Endothelial cell of hepatic sinusoid (primary cell): ENCODE data around the gene HOXD8.

ENCODE experiments used
- in situ Hi-C: cut with HindIII; loops from 2 replicates; pipeline ENCODE4 v1.10.0; 2017; ENCODE audit warnings: low sequenced_read_pairs

The HOXD8 gene

DNA sequence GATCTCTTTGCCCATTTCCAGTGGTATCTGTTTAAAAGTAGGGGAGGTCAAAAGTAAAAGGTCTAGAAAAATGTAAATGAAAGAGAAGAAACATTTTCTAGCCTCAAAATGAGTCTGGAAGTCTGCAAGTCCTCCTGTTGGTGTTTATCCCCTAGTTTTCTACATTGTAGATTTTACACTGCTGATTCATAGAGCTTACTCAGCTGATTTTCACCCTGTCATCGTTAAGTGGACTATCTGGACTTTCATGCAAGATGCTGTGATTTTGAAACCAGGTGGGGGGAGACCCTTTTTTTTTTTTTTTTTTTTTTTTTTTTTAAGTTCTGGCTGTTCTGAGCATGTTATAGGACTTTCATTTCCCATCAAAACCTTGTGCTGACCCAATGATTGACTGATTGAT, 37.9 kb downstream of the HOXD8 start:
- in situ Hi-C loops: no loop called here

GRCh38 chr2:176169181-176169580, 39.7 kb downstream of the HOXD8 start:
- in situ Hi-C loops: no loop called here

DNA sequence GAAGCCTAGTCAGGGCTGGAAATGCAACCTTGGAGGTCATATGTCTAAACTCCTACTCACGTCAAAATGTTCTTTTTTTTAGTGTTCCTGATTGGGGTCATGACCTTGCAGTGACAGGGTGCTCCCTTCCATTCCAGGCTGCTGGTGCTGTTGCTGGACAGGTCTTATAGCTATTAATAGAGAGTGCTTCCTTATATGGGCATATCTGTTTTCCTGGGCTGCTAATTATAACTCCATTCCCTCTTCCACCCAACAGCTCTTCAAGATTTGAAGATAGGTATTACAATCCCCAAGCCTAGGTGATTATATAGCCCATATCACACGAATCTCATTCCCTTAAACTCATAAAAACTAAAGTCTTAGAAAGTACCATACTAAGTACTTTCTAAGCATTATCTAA, 40.2 kb downstream of the HOXD8 start:
- in situ Hi-C loops: no loop called here

GRCh38 chr2:176170602-176171305, 41.2 kb downstream of the HOXD8 start:
- in situ Hi-C loops: no loop called here

- in situ Hi-C loops: no loop called here
Observed at GRCh38 chr2:176171351-176172006, 42.0 kb downstream of the HOXD8 start.

GRCh38 chr2:176172007-176172894, 42.7 kb downstream of the HOXD8 start:
- in situ Hi-C loops: no loop called here

- in situ Hi-C loops: no loop called here
Observed at GRCh38 chr2:176172895-176173566, 43.5 kb downstream of the HOXD8 start.

- in situ Hi-C loops: no loop called here
Observed at GRCh38 chr2:176173567-176174381, 44.3 kb downstream of the HOXD8 start.

DNA sequence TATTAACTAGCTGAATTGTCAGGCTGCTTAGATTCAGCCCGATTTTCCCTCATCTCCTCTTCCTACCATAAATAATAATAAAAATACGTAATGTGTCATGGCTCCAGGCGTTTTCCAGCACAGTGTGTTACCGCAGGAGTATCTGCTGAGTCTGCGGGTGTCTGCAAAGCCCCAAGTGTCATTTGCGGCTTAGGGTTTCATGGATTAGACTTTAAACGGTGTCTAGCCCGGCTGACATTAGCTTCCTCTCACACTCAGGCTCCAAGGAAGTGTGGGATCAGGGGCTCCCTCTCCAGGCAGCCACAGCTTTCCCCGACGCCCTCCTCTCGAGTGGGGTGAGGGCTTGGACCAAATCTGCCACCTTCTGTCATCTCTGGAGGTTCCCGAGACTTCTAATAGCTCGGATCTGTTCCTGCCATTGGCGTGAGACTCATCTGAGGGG, 44.9 kb downstream of the HOXD8 start:
- in situ Hi-C loops: no loop called here

GRCh38 chr2:176174824-176175708, 45.6 kb downstream of the HOXD8 start:
- in situ Hi-C loops: no loop called here

DNA sequence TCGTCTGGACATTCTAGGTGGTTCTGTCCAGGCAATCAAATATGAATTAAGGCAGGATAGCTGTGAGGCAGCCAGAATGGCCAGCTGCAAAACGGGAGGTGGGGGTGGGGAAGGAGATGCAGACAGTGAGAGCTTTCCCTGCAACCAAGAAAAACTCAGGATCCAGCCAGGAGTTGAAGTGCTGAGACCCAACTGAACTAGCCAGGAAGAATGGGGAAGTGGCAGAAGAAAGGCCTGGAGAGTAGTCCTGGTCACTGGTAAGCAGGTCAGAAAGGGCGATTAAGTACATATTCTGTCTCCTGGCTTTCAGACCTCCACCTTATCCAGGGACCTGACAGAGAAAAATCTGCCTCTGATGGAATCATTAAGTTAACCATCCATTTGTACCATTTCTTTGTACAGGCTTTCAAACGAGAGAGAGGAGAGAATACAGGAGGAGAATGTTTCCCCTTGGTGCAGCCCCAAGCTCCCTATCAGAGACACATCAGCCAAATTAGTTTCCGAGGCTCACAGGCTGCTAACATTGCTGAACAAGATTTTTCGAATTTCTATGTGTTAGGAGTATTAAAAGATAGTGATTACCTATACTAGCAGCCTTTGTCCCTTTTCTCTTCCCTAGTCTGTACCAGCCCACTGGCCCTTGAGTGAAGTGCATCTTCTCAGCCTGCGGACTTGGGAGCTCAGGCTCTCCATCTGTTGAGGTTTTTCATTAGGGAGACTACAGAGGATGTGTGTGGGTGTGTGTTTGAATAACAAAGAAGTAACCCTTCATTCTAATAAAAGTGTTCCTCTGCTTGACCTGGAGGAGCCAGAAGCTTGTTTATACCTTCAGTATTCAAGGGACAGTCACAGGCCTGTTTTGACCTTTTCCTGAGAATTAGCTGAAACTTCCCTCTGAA, 46.5 kb downstream of the HOXD8 start:
- in situ Hi-C loops: no loop called here

- in situ Hi-C loops: no loop called here
Observed at GRCh38 chr2:176177580-176178037, 48.1 kb downstream of the HOXD8 start.

DNA sequence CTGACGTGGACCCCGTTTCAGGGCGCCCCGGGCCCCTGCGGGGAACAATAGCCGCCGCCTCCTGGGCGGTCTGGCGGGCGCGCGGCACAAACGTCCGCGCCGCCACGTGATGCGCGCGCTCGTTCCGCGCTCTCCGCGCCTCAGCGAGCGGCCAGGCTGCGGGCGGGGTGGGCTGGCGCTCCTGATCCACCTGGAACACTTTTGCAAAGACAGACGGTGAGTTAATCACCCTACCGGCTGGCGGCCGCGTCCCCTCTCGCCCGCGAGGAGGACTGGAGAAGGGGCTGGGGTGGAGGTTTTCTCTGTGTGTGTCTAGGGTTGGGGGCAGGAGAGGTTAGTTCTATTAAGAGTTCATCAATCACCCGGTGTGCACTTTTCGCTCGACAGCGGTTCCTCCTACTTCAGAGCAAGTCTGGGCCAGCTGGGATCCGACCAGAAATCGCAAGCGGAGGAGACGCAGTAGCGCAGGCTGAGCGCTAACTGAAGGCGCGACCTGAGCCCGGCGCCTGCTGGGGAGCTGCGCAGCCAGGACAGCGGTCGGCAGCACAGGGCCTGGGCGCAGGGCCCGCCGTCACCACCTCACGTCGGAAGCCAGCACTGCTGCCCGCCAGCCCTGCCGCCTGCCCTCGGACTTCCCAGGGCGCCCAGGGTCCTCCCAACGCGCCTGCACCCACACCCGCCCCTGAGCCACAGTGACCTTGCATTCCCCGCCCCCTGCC, 48.7 kb downstream of the HOXD8 start:
- in situ Hi-C loops: no loop called here

- in situ Hi-C loops: no loop called here
Observed at GRCh38 chr2:176178757-176179295, 49.3 kb downstream of the HOXD8 start.

DNA sequence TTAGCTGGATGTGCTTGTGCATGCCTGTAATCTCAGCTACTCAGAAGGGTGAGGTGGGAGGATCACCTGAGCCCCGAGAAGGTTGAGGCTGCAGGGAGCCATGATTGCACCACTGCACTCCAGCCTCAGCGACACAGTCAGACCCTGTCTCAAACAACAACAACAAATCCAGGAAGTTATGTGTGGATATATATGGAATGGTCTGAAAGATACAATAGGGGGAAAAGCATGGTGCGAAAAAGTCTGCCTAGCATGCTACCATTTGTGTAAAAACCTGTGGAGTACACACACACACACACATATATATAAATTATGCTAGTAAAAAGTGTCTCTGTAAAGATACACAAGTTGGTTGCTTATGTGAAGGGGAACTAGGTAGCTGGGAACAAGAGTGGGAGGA, 52.0 kb downstream of the HOXD8 start:
- in situ Hi-C loops: no loop called here
